Embryonic facial prominence (tissue), 1 donor: ENCODE data around the gene TFF2.

ENCODE experiments used
- DNase-seq: peaks from one replicate; pipeline ENCODE4 v3.0.0-alpha.2; 2016; ENCODE audit errors: extremely low spot score

The TFF2 gene

DNA sequence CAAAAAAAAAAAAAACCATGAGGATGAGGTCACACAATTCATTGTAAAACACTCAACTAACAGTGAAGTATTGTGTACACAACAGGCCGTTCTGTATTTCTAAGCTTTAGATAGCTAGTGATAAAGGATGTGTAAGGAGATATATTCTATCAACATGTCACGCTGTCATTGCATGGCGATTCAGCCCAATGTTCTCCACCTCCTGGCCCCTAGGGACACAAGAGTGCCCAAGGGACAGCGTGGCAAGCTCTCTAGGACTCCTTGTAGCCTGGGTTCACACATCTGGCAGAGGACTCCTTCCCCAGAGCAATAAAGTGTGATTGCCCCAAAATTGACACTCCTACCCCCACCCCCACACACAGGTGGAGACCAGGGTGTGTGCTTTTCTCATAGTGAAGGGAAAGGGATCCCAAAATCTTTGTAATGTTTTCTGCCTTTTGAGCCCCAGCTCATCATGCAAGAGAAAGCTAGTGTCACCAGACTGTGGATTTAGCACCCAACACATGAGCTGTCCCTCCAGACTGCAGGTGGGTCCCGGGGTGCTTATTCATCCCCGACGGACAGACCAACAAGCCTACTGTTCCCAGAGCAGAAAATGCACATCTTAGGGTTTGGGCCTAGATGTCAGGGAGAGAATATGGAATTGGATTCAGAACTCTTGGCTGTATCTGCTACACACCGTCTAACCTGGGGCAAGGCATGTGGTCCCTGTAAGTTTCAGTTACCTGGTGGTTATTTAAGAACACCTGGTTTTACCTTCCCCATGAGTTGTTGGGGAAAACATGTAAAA lies 33.6 kb upstream of the TFF2 start:
- no peak for DNase-seq

DNA sequence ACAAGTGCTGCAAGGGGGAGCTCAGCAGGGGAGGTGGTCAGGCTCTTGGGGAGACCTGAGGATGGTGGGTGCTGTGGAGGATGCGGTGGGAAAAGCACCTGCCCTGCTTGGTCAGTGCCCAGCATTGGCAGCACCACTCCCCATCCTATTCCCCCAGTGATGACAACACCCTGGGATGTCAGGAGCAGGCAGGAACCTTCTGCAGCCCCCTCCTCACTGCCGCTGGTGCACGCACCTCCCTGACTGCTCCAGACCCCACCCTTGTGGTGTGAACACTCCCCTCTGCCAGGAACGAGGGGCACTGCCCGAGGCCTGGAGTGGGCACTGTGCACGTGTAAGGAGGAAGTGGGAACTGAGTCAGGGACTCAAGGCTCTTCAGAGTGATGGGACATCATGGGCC lies 32.5 kb upstream of the TFF2 start:
- DNase-seq = no peak

- DNase-seq = no peak
Measured at GRCh38 chr21:42382915-42383314, 32.1 kb upstream of the TFF2 start.

DNA sequence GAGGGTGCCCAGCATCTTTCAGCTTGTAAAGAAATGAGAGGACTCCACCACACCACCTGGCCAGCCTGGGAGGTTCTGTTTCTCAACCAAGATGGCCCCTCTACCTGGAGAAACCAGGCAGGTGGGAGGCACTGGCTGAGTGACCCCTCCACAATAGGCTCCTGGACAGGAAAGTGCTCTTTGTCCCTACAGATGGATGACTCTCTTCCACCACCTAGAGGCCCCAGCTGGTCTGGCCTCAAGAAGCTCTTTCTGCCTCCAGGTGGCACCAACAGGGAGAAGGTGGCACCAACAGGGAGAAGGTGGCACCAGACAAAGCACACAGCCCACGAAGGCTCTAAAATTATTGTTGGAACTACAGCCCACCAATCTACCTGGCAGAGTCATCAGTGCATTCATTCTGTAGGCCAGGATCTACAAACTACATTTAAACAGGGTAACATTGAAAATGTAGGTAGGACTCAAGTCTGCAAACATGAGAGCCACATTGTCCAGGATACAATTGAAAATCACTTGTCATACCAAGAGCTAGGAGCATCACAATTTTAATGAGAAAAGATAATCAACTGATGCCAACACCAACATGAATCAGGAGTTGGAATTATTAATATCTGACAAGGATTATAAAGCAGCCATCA lies 30.7 kb upstream of the TFF2 start:
- no peak for DNase-seq

GRCh38 chr21:42379426-42380215 lies 28.8 kb upstream of the TFF2 start:
- no peak for DNase-seq

DNA sequence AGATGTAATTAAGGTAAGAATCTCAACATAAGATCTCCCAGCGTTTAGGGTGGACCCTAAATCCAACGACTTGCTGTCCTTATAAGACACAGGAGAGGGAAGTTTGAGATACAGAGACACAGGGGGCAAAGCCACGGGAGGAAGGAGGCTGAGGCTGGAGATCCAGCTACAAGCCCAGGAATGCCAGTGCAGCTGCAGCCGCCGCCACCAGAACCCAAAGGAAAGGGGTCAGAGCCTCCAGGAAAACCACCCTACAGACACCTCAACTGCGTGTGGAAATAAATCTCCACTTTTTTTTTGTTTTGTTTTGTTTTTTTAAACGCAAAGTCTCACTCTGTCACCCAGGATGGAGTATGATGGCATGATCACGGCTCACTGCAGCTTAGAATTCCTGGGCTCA lies 27.6 kb upstream of the TFF2 start:
- DNase-seq = no peak

DNA sequence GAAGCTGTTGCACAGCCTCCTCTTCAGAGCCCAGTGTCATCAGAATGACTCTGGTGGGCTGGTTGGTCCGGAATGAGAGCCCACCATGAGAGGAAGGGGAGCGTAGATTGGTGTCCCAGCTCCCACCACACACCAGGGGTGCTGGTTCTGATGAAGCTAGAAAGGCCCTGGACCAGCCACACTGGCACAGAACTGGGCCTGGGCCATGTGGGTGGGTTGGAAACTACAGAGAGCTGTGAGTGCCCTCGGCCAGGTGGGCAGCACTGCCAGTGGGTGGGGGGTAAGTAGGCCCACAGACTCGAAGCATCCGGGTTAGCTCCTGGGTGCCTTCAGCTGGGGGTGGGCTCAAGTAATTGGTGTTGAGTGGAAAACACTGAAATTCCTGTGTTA lies 27.2 kb upstream of the TFF2 start:
- no peak for DNase-seq

GRCh38 chr21:42377211-42377950 lies 26.6 kb upstream of the TFF2 start:
- DNase-seq = no peak

DNA sequence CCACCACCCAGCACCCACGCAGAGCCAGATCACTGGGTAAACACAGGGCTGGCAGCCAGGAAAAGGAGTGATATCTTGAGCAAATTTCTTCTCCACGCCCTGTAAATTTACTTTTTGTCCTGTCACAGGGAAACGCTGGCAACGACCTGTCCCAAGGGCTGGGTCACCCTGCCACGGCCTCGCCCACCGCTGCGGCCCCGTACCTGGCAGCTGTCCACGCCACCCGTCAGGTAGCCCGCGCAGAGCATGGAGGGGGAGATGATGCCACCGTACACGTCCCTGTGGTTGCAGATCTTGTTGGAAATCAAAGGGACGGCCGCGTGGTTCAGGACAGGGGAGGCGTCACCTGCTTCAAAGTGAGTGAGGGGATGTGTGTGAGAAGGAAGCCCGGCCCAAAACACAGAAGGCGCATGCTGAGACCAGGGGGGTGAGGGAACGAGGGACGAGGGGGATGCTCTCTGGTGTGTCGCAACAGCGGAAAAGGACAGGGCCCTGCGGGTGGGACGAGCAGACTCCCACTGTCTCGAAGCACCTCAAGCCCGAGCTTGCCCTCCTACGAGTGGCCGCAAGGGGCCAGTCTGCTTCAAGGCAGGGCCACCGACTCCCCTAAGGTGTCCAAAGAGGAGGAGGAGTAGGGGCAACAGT lies 25.7 kb upstream of the TFF2 start:
- no peak for DNase-seq

DNA sequence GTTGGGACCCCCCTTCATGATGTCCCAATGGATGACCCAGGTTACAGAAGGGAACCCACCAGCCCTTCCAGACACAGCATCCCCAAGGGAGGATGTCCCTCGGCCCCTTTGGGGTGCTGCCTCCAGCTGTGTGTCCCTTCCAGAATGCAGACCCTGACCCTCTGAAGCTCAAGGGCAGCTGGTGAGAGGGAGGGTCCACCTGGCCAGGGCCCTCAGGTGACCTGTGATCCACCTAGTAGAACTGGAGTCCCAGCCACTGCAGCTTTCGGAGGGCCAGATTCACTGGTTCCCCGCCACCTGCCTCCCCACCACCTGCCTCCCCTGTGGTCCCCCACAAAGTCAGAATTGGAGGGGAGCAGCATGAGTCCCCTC lies 25.2 kb upstream of the TFF2 start:
- no peak for DNase-seq

DNA sequence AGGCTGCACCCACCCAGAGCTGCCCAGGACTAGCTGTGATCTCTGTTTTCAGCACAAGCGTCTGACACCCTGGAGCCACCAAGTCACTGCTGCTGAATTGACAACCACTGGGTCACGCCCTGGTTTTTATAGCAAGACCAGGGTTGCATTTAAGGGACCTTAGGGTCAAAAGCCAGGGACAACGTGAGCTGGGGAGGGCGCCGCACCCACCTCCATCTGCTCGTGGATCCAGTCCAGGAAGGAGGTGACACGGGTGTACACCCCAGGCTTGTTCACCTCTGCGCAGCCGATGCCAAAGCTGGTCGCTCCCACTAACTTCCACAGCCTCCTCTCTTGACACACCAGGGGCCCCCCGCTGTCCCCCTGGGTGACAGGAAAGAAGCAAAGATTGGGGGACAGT lies 24.7 kb upstream of the TFF2 start:
- DNase-seq = no peak

DNA sequence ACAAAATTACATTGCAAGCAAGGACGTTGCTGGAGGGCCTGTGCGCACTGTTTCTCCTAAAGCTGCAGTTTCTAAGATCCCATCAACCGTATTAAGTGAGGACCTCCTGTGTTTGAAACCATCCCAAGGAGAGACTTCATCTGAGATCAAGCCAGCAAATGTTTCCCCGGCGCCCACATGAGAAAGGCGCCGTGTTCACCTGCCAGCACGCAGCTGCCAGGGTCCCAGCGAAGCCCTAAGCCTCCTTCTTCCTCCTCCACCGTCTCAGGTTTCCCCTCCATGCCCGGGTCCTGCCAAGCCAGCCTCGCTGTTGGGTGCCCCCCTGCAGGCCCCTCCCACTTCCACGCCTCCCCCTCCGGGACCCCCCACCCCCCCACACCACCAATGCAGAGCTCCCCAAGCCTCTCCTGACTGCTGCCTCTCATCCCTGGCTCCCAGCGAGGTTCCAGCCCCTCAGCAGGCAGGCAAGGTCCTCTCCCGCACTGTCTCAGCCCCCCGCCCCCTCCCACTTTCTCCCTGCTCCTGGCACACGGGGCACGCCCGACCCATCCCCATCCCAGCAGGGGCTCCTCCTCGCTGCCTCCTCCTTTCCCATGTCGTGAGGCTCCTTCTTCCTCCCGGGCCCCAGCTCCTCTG lies 24.2 kb upstream of the TFF2 start:
- no peak for DNase-seq

- no peak for DNase-seq
Measured at GRCh38 chr21:42374457-42374856, 23.7 kb upstream of the TFF2 start.

- DNase-seq = no peak
Measured at GRCh38 chr21:42373908-42374455, 23.2 kb upstream of the TFF2 start.

DNA sequence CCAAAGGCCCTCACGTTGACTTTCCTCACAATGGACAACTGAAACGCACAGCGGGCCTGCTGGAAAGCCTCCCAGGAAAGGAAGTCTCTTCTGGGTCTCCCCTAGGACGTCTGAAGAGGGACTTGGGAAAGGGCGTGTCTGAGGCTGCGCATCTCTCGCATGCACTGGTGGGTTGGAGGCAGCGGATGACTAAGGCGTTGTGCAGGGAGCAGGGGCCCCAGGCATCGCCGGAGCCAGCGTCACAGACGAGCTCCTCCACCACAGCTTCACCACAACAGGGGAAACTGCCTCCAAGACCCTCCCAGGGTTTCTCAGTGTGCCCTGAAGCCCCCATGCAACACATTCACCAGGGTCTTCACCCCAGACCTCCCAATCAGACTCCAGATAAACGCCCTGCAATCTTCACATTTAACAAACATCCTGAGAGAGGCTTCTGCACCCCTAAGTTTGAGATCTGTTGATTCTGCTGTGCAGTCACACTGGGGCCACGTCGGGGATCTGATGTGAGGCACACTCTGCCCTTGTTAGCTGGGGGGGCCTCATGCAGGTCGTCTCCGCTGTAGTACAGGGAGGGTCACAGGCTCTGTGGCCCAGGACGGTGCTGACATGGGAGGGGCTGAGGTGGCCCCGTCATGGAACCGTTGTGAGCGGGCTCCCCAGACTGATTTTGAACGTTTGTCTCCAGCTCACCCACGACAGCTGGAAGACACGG lies 22.6 kb upstream of the TFF2 start:
- DNase-seq = no peak

- DNase-seq = no peak
Measured at GRCh38 chr21:42370894-42371654, 20.3 kb upstream of the TFF2 start.

DNA sequence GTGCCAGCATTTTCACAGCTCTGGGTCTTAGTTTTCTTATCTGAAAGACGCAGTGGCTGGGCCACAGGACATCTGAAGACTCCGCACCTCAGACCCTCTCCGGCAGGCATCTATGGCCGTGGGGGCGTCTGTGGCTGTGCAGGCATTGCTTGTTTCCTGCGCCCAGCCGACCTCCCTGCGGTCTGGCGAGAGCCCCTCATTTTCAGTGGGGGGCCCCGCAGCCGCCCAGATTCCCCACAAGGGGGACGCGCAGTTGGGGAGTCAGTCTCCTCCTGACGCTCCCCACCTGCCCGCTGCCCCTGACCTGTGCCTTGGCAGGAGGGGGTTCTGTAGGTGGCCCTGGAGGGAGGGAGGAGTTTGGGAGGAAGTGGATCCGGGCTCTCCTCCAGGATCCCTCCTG lies 19.0 kb upstream of the TFF2 start:
- DNase-seq = no peak

GRCh38 chr21:42367367-42368165 lies 16.8 kb upstream of the TFF2 start:
- no peak for DNase-seq
